Heart left ventricle (tissue), 16 donors: ENCODE data around the gene SCAND1. TPM values are rescaled to one million over a fixed set of nuclear protein-coding genes. Genes with fewer than 3 reads are reported as not detected.

Source experiments
- ATAC-seq, 4 donors: fragments of 200-7000 bp; cut with Tn5 transposase; one replicate each; pipeline ENCODE4 v1.9.1; 2020 to 2022; ENCODE audit warnings: moderate library complexity in 4 of 4, mild to moderate bottlenecking in 3 of 4, moderate number of reproducible peaks in 1 of 4
- DNase-seq, 5 donors: peaks; one replicate each; pipeline ENCODE4 v3.0.0-alpha.2; 2020
- H3K27ac ChIP-seq, 12 donors: fragments of 200-600 bp; sonication (generic) in 4 of 12; one replicate each; pipeline versions ENCODE4 v1.5.0 to v1.8.0; 2016 to 2022; ENCODE audit warnings: mild to moderate bottlenecking in 2 of 12
- H3K27me3 ChIP-seq, 9 donors: fragments of 200-600 bp; sonication (generic) in 2 of 9; one replicate each; pipeline versions ENCODE4 v1.5.1 to v1.8.0; 2016 to 2022; ENCODE audit warnings: mild to moderate bottlenecking in 3 of 9
- H3K36me3 ChIP-seq, 9 donors: fragments of 200-600 bp; sonication (generic) in 2 of 9; one replicate each; pipeline versions ENCODE4 v1.5.0 to v1.8.0; 2018 to 2022; ENCODE audit warnings: mild to moderate bottlenecking in 2 of 9
- H3K4me1 ChIP-seq, 12 donors: fragments of 200-600 bp; sonication (generic) in 4 of 12; one replicate each; pipeline versions ENCODE4 v1.5.0 to v1.8.0; 2016 to 2022; ENCODE audit warnings: mild to moderate bottlenecking in 3 of 12
- H3K4me3 ChIP-seq, 12 donors: fragments of 200-600 bp; sonication (generic) in 4 of 12; one replicate each; pipeline versions ENCODE4 v1.5.0 to v1.8.0; 2017 to 2022; ENCODE audit warnings: mild to moderate bottlenecking in 9 of 12, moderate library complexity in 4 of 12
- H3K9me3 ChIP-seq, 12 donors: fragments of 200-600 bp; sonication (generic) in 4 of 12; one replicate each; pipeline versions ENCODE4 v1.5.0 to v1.8.0; 2016 to 2022; ENCODE audit warnings: mild to moderate bottlenecking in 1 of 12
- POLR2A ChIP-seq, 2 donors: fragments of 450-650 bp; IDR thresholded peaks; one replicate each; pipeline ENCODE4 v1.6.1; 2017; ENCODE audit warnings: antibody characterized with exemption in 2 of 2, mild to moderate bottlenecking in 2 of 2, moderate library complexity in 2 of 2
- WGBS, 4 donors: extraction: QIAGEN DNeasy Blood & Tissue Kit in 2 of 4; methylation state at CpG; one replicate each; pipeline versions ENCODE4 v1.1.5 to v1.1.7; 2013 to 2018; 5-methylcytosine and 5-hydroxymethylcytosine counted together
- intact Hi-C, 10 donors: fragments of 100-400 bp; cut with DNase I; formaldehyde crosslinking; loops; one replicate each; pipeline versions ENCODE4 v1.11.1 to v1.14.2; 2022
- polyA plus RNA-seq, 2 donors: library from polyadenylated mRNA; stranded (reverse); fragments of 200-250 nt; gene quantifications; one replicate each; pipeline ENCODE4 v1.2.3, GENCODE V29; 2013
- total RNA-seq, 9 donors: library from RNA; depleted of rRNA in 2 of 9; stranded (reverse); fragments of >200 nt in 2 of 9; fragmentation: NEBNext Ultra II Directional in 3 of 9; extraction: Animal tissue kit (Norgen Biotek cat#: 25700) in 3 of 9; gene quantifications; one replicate each; pipeline versions ENCODE4 v1.1.0 to v1.2.4, GENCODE V29; 2016 to 2023
- TF ChIP-seq, protein P1 (sequence below), 12 donors: fragments of 200-600 bp; sonication (generic) in 4 of 12; IDR thresholded peaks; one replicate each; pipeline versions ENCODE4 v1.5.0 to v1.8.0; 2018 to 2022; ENCODE audit warnings: antibody characterized with exemption in 12 of 12, mild to moderate bottlenecking in 5 of 12
- donor health status: ischemic (EF 13 %, LVEDD 7.1; RV severe dilation, severe dysfunction).
- donor health status: healthy with polysubstance abuse.
- donor health status: DM: no; HTN: yes; CAD: no.
- donor health status: DM: no; HTN: no; CAD: no.
- donor health status: ischemic (EF 25% LVEDD 6.9; RV normal size, moderate dysfunction).
- donor health status: ischemic (EF 25% LVEDD 5.7; RV mildly dilated, moderate dysfunction).
- donor health status: healthy.
- donor health status: DM: yes; HTN: yes; CAD: no.
- donor health status: ischemic (EF 35%, LVEDD 5.7; RV mildly dilated, moderate dysfunction).
- donor health status: nonischemic (EF 11% LVEDD 7.7; RV severe dilation, severe dysfunction).
- donor health status: DM: yes; HTN: yes; CAD: no.
- donor health status: PGD.
- donor health status: ischemic (EF 29% LVEDD 5.4; RV normal size, mild dysfunction).
- donor health status: nonischemic (EF 23%, LVEDD 6.1; RV moderate dilation, normal function).

Gene SCAND1
- total and polyA plus RNA-seq, 11 donors: 30.8 to 133 (median 50.6) TPM

DNA sequence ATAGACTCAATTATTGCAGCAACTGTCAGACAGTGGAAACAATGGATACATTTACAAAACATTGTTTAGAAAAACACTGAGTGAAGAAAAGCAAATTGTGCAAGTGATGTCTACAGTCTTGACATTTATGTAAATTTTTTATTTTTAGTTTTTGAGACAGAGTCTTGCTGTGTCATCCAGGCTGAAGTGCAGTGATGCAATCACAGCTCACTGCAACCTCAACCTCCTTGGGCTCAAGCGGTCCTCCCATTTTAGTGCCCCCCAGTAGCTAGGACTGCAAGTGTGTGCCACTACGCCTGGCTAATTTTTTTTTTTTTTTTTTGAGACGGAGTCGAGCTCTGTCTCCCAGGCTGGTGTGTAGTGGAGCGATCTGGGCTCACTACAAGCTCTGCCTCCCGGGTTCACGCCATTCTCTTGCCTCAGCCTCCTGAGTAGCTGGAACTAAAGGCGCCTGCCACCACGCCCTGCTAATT lies 23.8 kb upstream of the SCAND1 start:
- Histone ChIP-seq H3K9me3 (no peaks in the 10 kb centered on the region), H3K36me3 (no peaks in the 10 kb centered on the region), H3K27me3 (peaks cover 0 to 6% (median 0%) of the 10 kb centered on the region in 9 donors), H3K27ac (no peak overlapping the region), H3K4me3 (no peak overlapping the region), H3K4me1 (no peaks in the 10 kb centered on the region)
- TF ChIP-seq POLR2A (IDR thresholded peaks at IDR 0.05): no peak
- DNase-seq: no peak
- 90 to 95% (median 92%) methylated on average over 9 of the region's 9 CpGs for WGBS, 4 donors
- intact Hi-C loops: no loop called here
- no peak for ATAC-seq

GRCh38 chr20:35975576-35976373 lies 21.5 kb upstream of the SCAND1 start:
- no peak for ATAC-seq
- intact Hi-C loops: no loop called here
- TF ChIP-seq, protein P1, sequence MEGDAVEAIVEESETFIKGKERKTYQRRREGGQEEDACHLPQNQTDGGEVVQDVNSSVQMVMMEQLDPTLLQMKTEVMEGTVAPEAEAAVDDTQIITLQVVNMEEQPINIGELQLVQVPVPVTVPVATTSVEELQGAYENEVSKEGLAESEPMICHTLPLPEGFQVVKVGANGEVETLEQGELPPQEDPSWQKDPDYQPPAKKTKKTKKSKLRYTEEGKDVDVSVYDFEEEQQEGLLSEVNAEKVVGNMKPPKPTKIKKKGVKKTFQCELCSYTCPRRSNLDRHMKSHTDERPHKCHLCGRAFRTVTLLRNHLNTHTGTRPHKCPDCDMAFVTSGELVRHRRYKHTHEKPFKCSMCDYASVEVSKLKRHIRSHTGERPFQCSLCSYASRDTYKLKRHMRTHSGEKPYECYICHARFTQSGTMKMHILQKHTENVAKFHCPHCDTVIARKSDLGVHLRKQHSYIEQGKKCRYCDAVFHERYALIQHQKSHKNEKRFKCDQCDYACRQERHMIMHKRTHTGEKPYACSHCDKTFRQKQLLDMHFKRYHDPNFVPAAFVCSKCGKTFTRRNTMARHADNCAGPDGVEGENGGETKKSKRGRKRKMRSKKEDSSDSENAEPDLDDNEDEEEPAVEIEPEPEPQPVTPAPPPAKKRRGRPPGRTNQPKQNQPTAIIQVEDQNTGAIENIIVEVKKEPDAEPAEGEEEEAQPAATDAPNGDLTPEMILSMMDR (IDR thresholded peaks at IDR 0.05): no peak
- TF ChIP-seq POLR2A (IDR thresholded peaks at IDR 0.05): no peak
- DNase-seq: no peak
- Histone ChIP-seq H3K4me1 (no peaks in the 10 kb centered on the region), H3K36me3 (no peaks in the 10 kb centered on the region), H3K9me3 (peaks cover 0 to 8% (median 0%) of the 10 kb centered on the region in 12 donors), H3K27ac (no peak overlapping the region), H3K4me3 (no peak overlapping the region), H3K27me3 (peaks cover 0 to 3% (median 0%) of the 10 kb centered on the region in 9 donors)
- WGBS, 4 donors: 68 to 75% (median 70%) methylated on average over 9 of the region's 9 CpGs

DNA sequence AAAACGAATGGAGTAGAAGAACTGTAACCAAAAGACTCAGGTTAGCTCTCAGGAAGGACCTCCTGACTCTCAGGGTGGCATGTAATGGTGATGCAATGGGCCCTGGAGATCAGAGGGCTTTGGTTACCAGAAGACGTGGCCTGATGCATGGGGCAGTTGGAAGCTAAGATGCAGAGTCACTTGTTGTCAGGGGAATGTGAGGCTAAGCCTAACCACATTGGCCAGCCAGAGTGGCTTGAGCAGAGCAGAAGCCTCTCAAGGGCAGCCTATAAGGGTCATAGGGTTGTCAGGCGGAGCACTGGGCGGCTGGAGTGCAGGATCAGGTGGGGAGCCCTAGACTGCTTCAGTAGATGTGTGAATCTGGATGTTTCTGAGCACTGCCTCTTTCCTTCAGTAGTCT lies 20.0 kb upstream of the SCAND1 start:
- 74 to 87% (median 82%) methylated on average over 4 of the region's 4 CpGs for WGBS, 4 donors
- Histone ChIP-seq H3K27me3 (no peaks in the 10 kb centered on the region), H3K4me1 (no peaks in the 10 kb centered on the region), H3K36me3 (no peaks in the 10 kb centered on the region), H3K9me3 (peaks cover 0 to 8% (median 0%) of the 10 kb centered on the region in 12 donors), H3K27ac (no peak overlapping the region), H3K4me3 (no peak overlapping the region)
- no peak for ATAC-seq
- intact Hi-C loops: no loop called here
- TF ChIP-seq, protein P1 (IDR thresholded peaks at IDR 0.05): no peak
- no peak for TF ChIP-seq POLR2A (IDR thresholded peaks at IDR 0.05)
- DNase-seq: no peak

GRCh38 chr20:35972462-35972861 lies 18.2 kb upstream of the SCAND1 start:
- intact Hi-C loops: no loop called here
- Histone ChIP-seq H3K4me3 (no peak overlapping the region), H3K27ac (no peak overlapping the region), H3K36me3 (no peaks in the 10 kb centered on the region), H3K4me1 (no peaks in the 10 kb centered on the region), H3K27me3 (no peaks in the 10 kb centered on the region), H3K9me3 (peaks cover 0 to 8% (median 0%) of the 10 kb centered on the region in 12 donors)
- DNase-seq: no peak
- no peak for TF ChIP-seq POLR2A (IDR thresholded peaks at IDR 0.05)
- TF ChIP-seq, protein P1 (IDR thresholded peaks at IDR 0.05): no peak
- WGBS, 4 donors: 89 to 91% (median 90%) methylated on average over 4 of the region's 4 CpGs
- no peak for ATAC-seq
